Measurements from ENCODE around the gene SCN1B. TPM values are rescaled to one million over a fixed set of nuclear protein-coding genes. Genes with fewer than 3 reads are reported as not detected.
"Not testable (repeated sequence)": the region's sequence is repeated elsewhere in the genome, so short reads cannot be mapped to it uniquely, and the experiment has no call there.

SCN1B gene
- total RNA-seq, 1 experiment from 2014 or later: 8.5 TPM

DNA sequence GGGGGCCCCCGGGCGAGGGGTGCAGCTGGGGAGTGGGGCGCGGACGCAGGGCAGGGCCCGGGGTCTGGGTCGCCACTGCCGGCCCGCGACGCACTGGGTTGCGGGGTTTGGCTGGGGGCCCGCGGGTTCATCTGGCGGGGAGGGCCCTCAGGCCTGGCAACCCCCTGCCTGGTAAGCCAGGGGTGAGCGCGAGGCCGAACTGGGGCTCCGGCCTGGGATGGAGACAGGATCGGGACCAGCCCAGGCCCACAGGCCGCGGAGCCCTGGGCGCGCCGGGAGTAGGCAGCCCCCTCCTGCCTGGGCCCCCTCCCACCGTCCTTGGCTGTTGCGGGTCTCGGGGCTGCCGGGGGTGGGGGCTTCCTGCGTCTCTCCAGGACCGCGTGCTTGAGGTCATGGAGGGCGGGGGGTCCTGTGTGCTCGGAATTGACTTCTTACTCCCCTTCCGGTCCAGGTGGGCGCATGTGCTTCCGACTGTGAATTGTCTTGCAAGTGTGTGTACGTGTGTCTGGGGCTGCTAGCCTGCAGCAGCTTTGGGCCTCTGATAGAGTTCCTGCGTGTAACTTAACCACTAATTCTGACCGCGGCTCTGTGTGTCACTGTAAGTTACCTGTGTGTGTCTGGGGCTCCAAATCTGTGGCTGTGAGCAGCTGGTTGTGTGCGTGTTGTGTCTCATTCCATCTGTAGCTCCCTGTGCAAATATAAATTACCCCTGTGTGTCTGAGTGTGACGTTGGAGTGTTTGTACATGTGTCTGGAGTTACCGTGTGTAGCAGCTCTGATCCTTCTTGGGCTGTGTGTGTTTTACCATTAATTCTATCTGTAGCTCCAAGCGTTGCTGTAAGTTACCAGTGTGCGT, 29.4 kb upstream of the SCN1B start:
- DNase-seq (ENCODE audit: low spot score): peak; percentile 28

DNA sequence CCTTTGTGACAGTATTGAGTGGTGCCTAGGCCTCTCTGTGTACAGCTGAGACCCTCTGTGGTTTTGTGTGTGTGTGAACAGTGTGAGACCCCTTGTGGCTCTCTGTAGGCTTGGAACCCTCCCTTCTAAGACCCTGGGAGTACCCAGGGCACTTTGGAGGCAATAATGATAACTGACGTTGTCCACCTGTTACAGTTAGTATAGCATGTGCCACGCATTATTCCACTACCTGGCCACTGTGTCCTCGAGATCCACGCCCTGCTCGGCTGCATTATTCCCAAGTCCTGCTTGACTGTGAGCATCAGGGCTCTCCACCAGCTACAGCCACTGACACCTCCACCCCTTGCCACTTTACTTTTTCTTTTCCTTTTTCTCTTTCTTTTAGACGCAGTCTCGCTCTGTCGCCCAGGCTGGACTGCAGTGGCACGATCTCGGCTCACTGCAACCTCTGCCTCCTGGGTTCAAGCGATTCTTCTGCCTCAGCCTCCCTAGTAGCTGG, 28.2 kb upstream of the SCN1B start:
- no peak for DNase-seq (ENCODE audit: low spot score)

DNA sequence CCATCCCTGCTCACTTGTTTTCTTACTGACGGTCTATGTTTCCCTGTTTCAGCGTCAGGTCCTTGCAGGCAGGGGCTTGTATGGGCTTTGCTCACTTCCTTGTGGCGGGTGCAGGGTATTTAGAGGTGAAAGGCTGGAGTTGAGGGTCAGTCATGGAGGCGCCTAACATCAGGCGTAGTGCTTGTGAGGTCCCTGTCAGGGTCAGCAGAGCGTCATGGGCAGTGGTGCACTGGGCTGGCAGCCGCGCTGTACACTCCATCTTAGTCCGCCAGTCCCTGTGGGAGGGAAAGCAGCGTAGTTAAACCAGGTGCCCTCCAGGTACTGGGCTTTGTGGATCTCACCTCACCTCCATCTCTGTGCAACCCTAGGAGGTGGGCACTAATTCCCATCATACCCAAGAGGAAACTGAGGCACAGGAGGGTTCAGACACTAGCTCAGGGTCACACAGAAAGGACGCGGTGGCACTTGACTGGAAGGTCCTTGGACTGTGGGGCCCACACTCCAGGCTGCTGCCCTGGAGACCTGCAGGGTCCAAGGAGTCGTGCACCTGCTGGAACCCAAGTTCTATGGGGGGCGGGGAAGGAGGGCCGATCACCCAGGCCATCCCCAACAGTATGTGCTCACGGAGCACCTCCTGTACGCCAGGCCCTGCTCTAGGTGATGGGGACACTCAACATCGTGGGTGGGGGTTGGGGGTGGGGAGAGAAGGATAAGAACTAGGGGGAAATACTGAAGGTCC, 25.6 kb upstream of the SCN1B start:
- no peak for DNase-seq (ENCODE audit: low spot score)

DNA sequence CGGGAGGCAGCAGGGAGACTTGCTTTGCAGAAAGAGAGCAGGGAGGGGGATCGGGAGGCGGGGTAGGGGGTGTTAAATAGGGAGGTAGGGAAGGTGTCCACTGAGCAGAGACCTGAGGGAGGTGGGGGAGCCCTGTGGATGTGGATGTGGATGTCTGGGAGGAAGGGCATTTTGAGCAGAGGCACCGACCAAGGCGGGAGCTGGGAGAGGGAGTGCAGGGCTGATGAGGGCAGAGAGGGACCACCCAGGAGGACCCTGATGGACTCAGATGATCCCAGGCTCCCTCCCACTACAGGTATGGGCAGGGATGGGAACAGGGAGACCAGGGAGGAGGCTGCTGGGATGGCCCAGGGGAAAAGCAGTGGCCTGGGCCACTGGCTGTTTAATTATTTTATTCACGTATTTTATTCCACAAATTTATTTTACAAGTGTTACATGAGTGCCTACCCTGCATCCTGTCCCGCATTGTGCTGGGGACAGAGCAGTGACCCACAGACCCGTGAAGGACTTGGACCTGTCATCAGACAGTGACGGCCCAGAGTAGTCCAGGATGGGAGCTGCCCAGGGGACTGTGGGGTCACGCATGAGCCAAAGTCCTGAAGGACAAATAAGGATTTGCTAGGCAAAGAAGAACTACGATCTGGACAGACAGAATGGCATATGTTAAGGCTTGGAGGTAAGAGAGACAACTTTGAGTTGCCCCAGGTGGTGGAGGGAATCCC, 24.9 kb upstream of the SCN1B start:
- DNase-seq (ENCODE audit: low spot score): no peak

DNA sequence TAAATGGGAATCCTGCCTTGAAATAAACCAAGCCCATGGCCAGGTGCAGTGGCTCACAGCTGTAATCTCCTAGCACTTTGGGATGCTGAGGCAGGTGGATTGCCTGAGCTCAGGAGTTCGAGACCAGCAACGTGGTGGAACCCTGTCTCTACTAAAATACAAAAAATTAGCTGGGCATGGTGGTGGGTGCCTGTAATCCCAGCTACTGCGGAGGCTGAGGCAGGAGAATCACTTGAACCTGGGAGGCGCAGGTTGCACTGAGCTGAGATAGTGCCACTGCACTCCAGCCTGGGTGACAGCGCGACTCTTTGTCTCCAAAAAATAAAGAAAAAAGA, 24.3 kb upstream of the SCN1B start:
- not testable (repeated sequence) for DNase-seq (ENCODE audit: low spot score)

DNA sequence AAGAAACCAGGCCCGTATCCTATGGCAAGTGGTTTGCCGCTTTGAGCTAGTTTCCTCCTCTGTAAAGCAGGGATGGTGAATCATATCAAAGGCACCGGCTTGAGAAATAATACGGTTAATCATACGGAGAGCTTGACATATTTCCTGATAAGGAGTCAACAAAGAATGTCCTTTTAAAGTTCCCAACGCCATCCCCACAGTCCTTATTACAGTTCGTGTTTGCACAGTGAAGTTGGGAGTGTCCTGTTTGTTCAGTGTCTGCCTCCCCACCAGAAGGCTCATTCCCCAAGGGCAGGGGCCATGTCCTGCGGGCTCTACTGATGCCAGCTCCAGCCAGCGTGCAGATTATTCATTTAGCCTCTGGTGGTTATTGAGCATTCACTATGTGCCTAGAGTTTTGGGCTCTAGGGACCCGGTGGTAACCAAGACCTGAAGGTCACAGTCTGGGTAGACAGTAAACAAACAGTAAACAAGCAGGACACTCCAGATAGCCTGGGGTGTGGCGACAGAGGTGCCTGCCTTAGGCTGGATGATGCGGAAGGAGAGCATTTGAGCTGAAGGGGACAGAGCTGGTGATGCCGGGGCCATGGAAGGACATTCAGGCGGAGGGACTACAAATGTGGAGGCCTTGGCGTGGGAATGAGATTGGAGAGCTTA, 23.8 kb upstream of the SCN1B start:
- DNase-seq (ENCODE audit: low spot score): peak; percentile 96

DNA sequence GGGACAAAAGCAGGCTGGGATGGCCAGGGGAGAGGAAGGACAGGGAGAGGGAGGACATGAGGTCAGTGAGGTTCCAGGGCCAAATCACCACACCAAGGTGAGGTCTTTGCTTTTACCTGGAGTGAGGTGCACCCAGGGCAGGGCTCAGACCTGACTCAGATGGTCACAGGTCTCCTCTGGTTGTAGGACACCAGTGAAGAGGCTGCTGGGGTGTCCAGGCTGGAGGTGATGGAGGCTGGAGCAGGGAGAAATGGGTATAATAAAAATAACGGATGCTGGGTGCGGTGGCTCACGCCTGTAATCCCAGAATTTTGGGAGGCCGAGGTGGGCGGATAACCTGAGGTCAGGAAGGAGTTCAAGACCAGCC, 23.3 kb upstream of the SCN1B start:
- no peak for DNase-seq (ENCODE audit: low spot score)

DNA sequence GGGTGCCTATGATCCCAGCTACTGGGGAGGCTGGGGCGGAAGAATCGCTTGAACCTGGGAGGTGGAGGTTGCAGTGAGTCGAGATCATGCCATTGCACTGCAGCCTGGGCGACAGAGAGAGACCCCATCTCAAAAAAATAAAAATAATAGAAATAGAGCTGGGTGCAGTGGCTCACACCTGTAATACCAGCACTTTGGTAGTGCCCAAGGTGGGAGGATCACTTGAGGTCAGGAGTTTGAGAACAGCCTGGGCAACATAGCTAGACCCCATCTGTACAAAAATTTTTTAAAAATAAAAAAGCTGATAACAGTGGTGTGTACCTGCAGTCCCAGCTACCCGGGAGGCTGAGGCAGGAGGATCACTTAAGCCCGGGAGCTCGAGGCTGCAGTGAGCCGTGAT, 22.8 kb upstream of the SCN1B start:
- not testable (repeated sequence) for DNase-seq (ENCODE audit: low spot score)

DNA sequence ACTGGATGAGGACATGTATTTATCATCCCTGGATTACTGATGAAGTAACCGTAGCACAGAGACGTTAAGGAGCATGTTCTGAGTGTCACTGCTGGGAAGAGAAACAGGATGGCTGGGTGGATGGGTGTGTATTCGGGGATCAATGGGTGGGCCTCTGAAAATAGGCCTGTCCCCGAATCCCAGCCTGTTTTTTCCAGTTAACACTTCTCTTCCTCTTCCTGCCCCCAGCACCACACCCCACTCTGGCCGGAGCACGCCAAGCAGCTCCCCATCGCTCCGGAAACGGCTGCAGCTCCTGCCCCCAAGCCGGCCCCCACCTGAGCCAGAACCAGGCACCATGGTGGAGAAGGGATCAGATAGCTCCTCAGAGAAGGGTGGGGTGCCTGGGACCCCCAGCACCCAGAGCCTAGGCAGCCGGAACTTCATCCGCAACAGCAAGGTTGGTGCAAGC, 21.4 kb upstream of the SCN1B start:
- DNase-seq (ENCODE audit: low spot score): no peak

DNA sequence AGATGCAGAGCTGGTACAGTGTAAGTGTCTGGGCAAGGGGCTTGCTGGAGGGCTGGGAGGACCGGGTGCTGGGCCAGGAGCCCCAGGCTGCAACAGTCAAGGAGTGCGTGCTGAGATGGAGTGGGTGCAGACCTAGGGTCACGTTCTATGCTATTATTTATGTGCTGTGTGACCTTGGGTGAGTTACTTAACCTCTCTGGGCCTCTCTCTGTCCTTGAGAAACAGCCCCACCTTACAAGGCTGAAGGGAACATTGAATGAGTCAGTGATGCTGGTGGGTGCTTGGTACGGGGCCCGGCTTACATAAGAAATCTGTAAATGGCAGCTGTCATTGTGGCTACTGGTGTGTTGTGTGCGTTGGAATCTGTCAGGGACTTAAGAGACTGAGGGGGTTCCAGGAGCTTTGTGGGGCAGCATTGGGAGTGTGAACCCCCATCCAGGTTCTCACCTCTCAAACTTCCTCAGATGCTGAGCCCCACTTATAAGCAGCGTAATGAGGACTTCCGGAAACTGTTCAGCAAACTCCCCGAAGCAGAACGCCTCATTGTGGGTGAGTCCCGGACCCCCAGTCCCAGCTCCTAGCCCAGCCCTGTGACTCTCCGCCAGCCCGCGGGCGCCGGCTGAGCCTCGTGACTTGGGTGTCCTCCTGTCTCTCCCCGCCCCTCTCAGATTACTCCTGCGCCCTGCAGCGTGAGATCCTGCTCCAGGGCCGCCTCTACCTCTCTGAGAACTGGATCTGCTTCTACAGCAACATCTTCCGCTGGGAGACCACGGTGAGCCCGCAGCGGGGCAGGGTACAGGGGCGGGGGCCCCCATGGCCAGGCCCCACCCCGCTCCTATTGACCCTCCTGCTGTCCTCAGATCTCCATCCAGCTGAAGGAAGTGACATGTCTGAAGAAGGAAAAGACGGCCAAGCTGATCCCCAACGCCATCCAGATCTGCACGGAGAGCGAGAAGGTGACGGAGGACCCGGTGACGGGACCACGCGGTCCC, 20.6 kb upstream of the SCN1B start:
- DNase-seq (ENCODE audit: low spot score): no peak

DNA sequence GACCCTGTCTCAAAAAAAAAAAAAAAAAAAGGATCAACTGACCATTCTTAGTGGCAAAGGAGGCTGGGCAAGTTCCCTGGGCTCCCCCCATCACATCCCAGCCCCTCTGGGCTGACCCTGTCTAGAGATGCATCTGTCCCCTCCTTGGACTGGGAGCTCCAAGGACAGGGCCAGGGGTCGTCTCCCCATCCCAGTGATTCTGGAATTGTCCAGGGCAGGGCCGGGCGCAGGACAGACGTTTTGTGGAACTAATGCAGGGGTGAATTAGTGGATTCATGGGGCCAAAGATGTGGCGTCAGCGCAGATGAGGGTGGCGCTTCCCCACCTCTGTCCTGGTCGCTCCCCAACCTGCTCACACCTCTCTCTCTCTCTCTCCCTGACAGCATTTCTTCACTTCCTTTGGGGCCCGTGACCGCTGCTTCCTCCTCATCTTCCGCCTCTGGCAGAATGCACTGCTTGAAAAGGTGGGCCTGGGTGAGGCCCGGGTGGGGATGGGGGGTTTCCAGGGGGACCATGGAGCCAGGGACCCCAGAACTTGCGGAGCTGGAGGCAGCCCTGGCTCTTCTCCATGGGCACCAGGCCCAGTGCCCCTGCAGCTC, 19.1 kb upstream of the SCN1B start:
- DNase-seq (ENCODE audit: low spot score): no peak

DNA sequence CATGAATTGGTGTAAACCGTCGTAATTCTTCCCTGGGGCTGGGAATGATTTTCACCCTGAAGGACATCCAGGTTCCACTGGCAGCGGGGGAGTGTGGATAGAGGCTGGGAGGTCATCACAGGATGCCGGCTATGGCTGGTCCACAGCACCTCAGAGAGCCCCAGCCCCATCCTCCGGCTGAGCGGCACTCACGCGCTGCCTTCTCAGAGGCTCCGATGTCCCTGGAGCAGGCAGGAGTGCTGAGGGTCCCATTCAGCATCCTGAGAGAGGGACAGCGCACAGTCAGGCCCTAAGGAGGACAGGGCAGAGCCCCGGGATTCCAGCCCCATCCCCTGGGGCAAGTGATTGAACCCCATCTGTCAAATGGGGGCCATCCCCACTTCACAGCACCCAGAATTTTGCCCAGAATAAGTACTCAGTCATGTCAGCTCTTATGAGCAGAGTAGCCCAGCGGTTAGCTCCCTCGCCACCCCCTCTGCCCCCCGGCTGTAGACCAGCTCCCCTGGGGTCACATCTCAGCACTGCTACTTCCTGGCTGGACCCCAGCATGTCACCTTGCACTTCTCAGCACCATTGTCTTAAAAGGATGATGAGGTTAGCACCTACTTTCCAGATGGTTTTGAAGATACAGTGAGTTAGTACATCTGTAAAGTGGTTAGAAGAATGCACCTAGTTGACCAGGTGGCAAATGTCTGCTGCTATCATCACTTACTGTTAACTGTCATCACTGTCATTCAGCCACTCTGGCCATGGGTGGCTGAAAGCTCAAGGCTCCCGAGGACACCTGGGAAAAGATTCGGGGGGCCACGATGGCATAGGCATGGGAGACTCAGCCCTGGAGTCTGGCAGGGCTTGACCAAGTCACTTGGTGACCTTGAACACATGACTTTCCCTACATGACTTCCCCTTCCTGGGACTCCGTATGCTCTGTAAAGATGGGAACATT, 18.3 kb upstream of the SCN1B start:
- DNase-seq (ENCODE audit: low spot score): no peak

DNA sequence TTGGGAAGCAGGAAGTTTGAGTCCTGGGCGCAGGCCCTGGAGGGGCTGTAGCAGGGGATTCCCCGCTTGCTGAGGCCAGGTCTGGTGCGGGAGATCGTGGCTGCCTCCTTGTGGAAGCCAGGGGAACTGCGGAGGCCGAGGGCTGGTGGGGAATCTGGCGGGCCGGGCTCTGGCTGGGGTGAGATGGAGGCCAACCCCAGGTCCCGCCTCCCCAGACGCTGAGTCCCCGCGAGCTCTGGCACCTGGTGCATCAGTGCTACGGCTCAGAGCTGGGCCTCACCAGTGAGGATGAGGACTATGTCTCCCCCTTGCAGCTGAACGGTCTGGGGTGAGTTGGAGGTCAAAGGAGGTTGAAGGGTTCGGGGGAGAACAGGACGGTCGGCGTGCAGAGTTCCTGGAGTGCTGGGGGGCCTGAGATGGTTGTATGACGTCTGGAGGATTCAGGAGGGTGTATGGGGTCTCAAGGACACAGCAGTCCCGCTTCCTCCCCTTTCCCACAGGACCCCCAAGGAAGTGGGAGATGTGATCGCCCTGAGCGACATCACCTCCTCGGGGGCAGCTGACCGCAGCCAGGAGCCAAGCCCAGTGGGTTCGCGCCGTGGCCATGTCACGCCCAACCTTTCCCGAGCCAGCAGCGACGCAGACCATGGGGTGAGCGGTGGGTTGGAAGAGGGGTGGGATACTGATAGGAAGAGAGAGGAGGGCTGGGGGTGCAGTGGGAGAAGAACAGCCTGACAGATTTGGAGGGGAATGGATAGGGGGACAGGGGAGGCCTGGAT, 17.0 kb upstream of the SCN1B start:
- DNase-seq (ENCODE audit: low spot score): peak; percentile 36

DNA sequence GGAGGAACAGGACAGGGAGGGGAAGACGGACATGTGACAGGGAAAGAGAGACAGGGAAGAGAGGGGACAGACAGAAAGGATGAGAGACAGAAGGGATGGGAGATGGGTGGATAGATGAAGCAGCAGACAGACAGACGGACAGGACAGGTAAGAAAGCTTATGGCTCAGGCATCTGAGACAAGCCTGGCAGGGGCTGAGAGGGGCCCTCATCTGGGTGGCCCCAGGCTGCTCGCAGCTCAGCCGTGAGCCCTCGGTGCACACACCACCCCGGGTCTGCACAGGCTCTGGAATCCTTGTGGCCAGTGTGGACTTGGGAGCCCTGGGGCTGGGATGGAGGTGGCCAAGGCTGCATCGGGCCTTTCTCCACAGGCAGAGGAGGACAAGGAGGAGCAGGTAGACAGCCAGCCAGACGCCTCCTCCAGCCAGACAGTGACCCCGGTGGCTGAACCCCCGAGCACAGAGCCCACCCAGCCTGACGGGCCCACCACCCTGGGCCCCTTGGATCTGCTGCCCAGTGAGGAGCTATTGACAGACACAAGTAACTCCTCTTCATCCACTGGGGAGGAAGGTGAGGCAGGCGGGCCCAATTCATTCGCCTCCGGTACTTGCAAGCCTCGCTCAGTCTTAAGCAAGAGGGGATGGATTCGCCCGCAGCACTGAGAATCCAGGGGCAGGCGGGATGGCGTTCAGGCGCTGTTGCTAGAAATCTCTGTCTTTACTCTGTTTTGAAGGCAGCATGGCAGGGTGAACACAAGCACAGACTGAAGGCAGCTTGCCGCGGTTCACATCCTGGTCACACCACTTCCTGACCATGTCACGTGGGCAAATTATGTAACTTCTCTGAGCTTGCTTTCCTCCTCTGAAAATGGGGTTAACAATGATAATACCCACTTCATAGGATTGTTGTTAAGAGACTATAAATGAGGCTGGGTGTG, 16.2 kb upstream of the SCN1B start:
- no peak for DNase-seq (ENCODE audit: low spot score)

DNA sequence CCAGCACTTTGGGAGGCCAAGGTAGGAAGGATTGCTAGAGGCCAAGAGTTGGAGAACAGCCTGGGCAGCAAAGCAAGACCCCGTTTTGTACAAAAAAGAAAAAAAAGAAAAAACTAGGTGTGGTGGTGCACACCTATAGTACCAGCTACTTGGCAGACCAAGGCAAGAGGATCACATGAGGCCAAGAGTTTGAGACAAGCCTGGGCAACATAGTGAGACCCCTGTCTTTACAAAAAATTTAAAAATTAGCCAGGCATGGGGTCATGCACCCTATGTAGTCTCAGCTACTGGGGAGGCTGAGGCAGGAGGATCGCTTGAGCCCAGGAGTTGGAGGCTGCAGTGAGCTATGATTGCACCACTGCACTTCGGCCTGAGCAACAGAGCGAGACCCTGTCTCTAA, 15.5 kb upstream of the SCN1B start:
- DNase-seq (ENCODE audit: low spot score): not testable (repeated sequence)

DNA sequence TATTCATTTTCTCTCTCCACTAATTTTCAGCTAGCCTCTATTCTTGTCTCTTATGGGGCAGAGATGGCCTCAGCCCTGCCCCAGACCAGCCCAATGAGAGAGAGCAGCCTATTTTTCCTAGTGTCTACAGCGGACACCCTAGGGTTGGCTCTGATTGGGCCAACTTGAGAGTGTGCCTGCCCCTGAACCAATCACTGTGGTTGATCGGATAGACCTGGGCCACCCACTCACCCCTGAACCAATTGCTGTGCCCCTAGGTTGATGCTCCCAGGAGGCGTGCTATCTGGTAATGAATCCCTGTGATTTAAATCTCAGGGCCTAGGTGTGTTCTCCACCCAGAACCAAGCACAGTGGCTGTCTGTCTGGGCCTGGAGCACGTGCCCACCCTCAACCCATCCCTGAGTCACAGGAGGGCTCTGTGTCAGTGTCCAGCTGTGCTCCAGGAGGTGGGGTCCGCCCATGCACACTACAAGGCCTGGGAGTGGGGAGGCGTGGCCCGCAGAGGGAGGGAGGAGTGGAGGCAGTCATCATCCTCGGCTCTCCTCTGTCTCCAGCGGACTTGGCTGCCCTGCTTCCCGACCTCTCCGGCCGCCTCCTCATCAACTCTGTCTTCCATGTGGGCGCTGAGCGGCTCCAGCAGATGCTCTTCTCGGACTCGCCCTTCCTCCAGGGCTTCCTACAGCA, 14.9 kb upstream of the SCN1B start:
- no peak for DNase-seq (ENCODE audit: low spot score)

DNA sequence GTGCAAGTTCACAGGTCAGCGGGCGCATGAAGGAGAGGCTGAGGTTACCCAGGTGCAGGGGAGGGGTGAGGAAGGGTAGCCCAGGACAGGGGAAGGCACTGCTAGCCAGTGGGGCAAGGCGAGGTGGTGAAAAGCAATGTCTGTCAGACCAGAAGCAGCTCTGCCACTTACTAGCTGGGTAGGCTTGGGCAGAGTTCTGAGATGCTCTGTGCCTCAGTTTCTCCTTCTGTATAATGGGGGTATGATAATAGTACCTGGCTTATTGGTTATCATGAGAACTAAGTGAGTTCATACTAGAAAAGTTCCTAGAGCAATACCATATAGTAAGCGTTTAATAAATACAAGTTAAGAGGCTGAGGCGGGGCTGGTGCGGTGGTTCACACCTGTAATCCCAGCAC, 14.3 kb upstream of the SCN1B start:
- no peak for DNase-seq (ENCODE audit: low spot score)
